CD14-positive monocyte (primary cell): ENCODE results near the gene TM2D3. TPM values are rescaled to one million over a fixed set of nuclear protein-coding genes. Genes with fewer than 3 reads are reported as not detected.

ENCODE experiments used
- DNase-seq, 3 donors: peaks; one replicate each; pipeline ENCODE4 v3.0.0-alpha.2; 2011 to 2022
- H2AFZ ChIP-seq: 2 replicates; pipeline ENCODE4 v1.6.0; 2012; ENCODE audit warnings: mild to moderate bottlenecking, low read depth, low read length, inconsistent platforms; ENCODE audit not compliant: insufficient read depth, poor library complexity, severe bottlenecking
- H3K27ac ChIP-seq, 2 donors: 1 replicate in 1 of 2; 2 replicates in 1 of 2; pipeline ENCODE4 v1.5.1; 2012 to 2013; ENCODE audit warnings: low read length in 2 of 2, control low read depth in 1 of 2, inconsistent platforms in 1 of 2, low read depth in 1 of 2, mild to moderate bottlenecking in 1 of 2
- H3K27me3 ChIP-seq, 2 donors: one replicate each; pipeline versions ENCODE4 v1.6.0 to v1.6.1; 2011 to 2013; ENCODE audit warnings: low read length in 2 of 2; ENCODE audit not compliant: control insufficient read depth in 2 of 2, insufficient read depth in 2 of 2
- H3K36me3 ChIP-seq, 2 donors: replicated peaks in 1 of 2; 1 replicate in 1 of 2; 2 replicates in 1 of 2; pipeline versions ENCODE4 v1.5.1 to v1.6.1; 2012 to 2013; ENCODE audit warnings: low read length in 2 of 2, control low read depth in 1 of 2, inconsistent platforms in 1 of 2, mild to moderate bottlenecking in 1 of 2; ENCODE audit not compliant: insufficient read depth in 2 of 2, control insufficient read depth in 1 of 2
- H3K4me1 ChIP-seq, 2 donors: 1 replicate in 1 of 2; 2 replicates in 1 of 2; pipeline versions ENCODE4 v1.5.1 to v1.6.1; 2012 to 2013; ENCODE audit warnings: low read length in 2 of 2, control low read depth in 1 of 2, inconsistent platforms in 1 of 2, mild to moderate bottlenecking in 1 of 2, moderate library complexity in 1 of 2; ENCODE audit not compliant: insufficient read depth in 2 of 2, control insufficient read depth in 1 of 2
- H3K4me2 ChIP-seq: replicated peaks from 2 replicates; pipeline ENCODE3; 2012; ENCODE audit warnings: low read length, moderate library complexity, mild to moderate bottlenecking; ENCODE audit not compliant: poor library complexity, severe bottlenecking; ENCODE audit errors: extremely low read depth
- H3K4me3 ChIP-seq, 3 experiments: fragments of 200-600 bp in 1 of 3; sonication (generic) in 1 of 3; replicated peaks in 1 of 3; 1 replicate in 2 of 3; 2 replicates in 1 of 3; pipeline ENCODE4 v1.5.1; 2011 to 2013; ENCODE audit warnings: low read length in 3 of 3, mild to moderate bottlenecking in 3 of 3, control low read depth in 2 of 3, low read depth in 2 of 3, inconsistent platforms in 1 of 3, moderate library complexity in 1 of 3
- H3K79me2 ChIP-seq: 2 replicates; pipeline ENCODE4 v1.6.0; 2012; ENCODE audit warnings: mild to moderate bottlenecking, control low read depth, inconsistent platforms, low read length, moderate library complexity; ENCODE audit not compliant: insufficient read depth
- H3K9ac ChIP-seq: 2 replicates; pipeline ENCODE4 v1.6.0; 2017; ENCODE audit warnings: low read length, mild to moderate bottlenecking; ENCODE audit not compliant: insufficient read depth, poor library complexity, severe bottlenecking
- H3K9me3 ChIP-seq, 2 donors: replicated peaks in 1 of 2; 1 replicate in 1 of 2; 2 replicates in 1 of 2; pipeline versions ENCODE4 v1.5.1 to v1.6.1; 2012 to 2013; ENCODE audit warnings: low read length in 2 of 2, control low read depth in 1 of 2; ENCODE audit not compliant: control insufficient read depth in 1 of 2, insufficient read depth in 1 of 2
- H4K20me1 ChIP-seq: 2 replicates; pipeline ENCODE4 v1.6.0; 2012; ENCODE audit warnings: mild to moderate bottlenecking, low read length, control low read depth, moderate library complexity; ENCODE audit not compliant: insufficient read depth
- H3K27ac Mint-ChIP-seq, 7 donors: one replicate each; pipeline ENCODE4 v1.8.0; 2020; ENCODE audit warnings: mild to moderate bottlenecking in 7 of 7, mixed read lengths in 7 of 7, moderate library complexity in 6 of 7, inconsistent platforms in 2 of 7
- H3K27me3 Mint-ChIP-seq, 3 donors: one replicate each; pipeline ENCODE4 v1.8.0; 2021 to 2022; ENCODE audit warnings: low read depth in 3 of 3, mild to moderate bottlenecking in 3 of 3, mixed read lengths in 3 of 3, moderate library complexity in 3 of 3, inconsistent platforms in 1 of 3
- H3K36me3 Mint-ChIP-seq, 2 donors: one replicate each; pipeline ENCODE4 v1.8.0; 2020; ENCODE audit warnings: mixed read lengths in 2 of 2, inconsistent platforms in 1 of 2, mild to moderate bottlenecking in 1 of 2
- H3K4me1 Mint-ChIP-seq: one replicate; pipeline ENCODE4 v1.8.0; 2020; ENCODE audit warnings: mild to moderate bottlenecking, mixed read lengths
- H3K4me3 Mint-ChIP-seq, 2 donors: one replicate each; pipeline ENCODE4 v1.8.0; 2020; ENCODE audit warnings: mild to moderate bottlenecking in 2 of 2, mixed read lengths in 2 of 2, moderate library complexity in 1 of 2
- H3K9me3 Mint-ChIP-seq, 7 donors: one replicate each; pipeline ENCODE4 v1.8.0; 2020 to 2022; ENCODE audit warnings: mixed read lengths in 7 of 7, mild to moderate bottlenecking in 6 of 7, moderate library complexity in 6 of 7, inconsistent platforms in 2 of 7
- CTCF ChIP-seq: fragments of 200-600 bp; IDR thresholded peaks from one replicate; pipeline ENCODE4 v1.8.0; 2022; ENCODE audit warnings: antibody characterized with exemption, mild to moderate bottlenecking
- WGBS: methylation state at CpG from one replicate; pipeline ENCODE4 v1.1.5; 2013; ENCODE audit warnings: missing lambda C conversion rate; ENCODE audit not compliant: insufficient coverage; 5-methylcytosine and 5-hydroxymethylcytosine counted together
- intact Hi-C, 2 donors: fragments of 100-400 bp; cut with micrococcal nuclease; formaldehyde crosslinking; loops; one replicate each; pipeline versions ENCODE4 v1.15.0 to v1.15.1; 2023
- polyA plus RNA-seq, 3 donors: library from polyadenylated mRNA; depleted of rRNA in 1 of 3; unstranded in 2 of 3; stranded (reverse) in 1 of 3; fragments of 300-500 nt in 2 of 3; fragments of >200 nt in 1 of 3; fragmentation: Illumina TruSeq in 2 of 3; gene quantifications; 1 replicate in 2 of 3; 2 replicates in 1 of 3; pipeline ENCODE4 v1.2.3, GENCODE V29; 2012 to 2021

TM2D3 gene
- polyA plus RNA-seq, 3 donors = 22.9 to 54.6 (median 26.5) TPM

- Histone ChIP-seq H3K36me3 (peaks cover 24 to 34% of the 10 kb centered on the region in 2 donors), H2AFZ (no peak overlapping the region), H3K27me3 (no peaks in the 10 kb centered on the region), H3K79me2 (peaks cover 58% of the 10 kb centered on the region), H3K9ac (peak overlapping the region; percentile 97), H3K4me3 (peak overlapping the region in 1 of 3 experiments; percentile 80), H4K20me1 (no peaks in the 10 kb centered on the region), H3K4me1 (peaks cover 54 to 61% of the 10 kb centered on the region in 2 donors), H3K9me3 (no peaks in the 10 kb centered on the region), H3K4me2 (peak overlapping the region; percentile 71), H3K27ac (peak overlapping the region; percentile 47 to 99)
- 100% methylated on average over 1 of the region's 5 CpGs for WGBS
- peak overlapping the region; percentile 51 to 80 for H3K4me3 Mint-ChIP-seq
- DNase-seq = no peak
- intact Hi-C loops = loop anchor here (5.0 to 10.0 kb wide), 7 partner anchors 72 to 1045 kb away; partner anchors contain the start of genes ASB7 (in 1 of the 2), LINS1 (in 1 of the 2), SELENOS (in 1 of the 2) and TARS3 (in 1 of the 2)
- H3K9me3 Mint-ChIP-seq = peaks cover 0 to 2% (median 0%) of the 10 kb centered on the region in 7 donors
- peaks cover 53% of the 10 kb centered on the region for H3K4me1 Mint-ChIP-seq
- H3K36me3 Mint-ChIP-seq = peaks cover 31 to 39% of the 10 kb centered on the region in 2 donors
- no peak for TF ChIP-seq CTCF
- H3K27me3 Mint-ChIP-seq = no peaks in the 10 kb centered on the region
- H3K27ac Mint-ChIP-seq = peak overlapping the region; percentile 87 to 100 (median 99)
These were observed 2.0 kb downstream of the TM2D3 start for GRCh38 chr15:101650145-101650544.

- Histone ChIP-seq H3K4me2 (no peak overlapping the region), H4K20me1 (no peaks in the 10 kb centered on the region), H3K9ac (no peak overlapping the region), H3K27me3 (no peaks in the 10 kb centered on the region), H3K4me1 (peaks cover 39 to 45% of the 10 kb centered on the region in 2 donors), H2AFZ (no peak overlapping the region), H3K36me3 (peaks cover 36 to 50% of the 10 kb centered on the region in 2 donors), H3K27ac (no peak overlapping the region), H3K79me2 (peaks cover 60% of the 10 kb centered on the region), H3K4me3 (no peak overlapping the region), H3K9me3 (no peaks in the 10 kb centered on the region)
- Mint-ChIP-seq H3K27me3 (no peaks in the 10 kb centered on the region), H3K27ac (peak overlapping the region in 2 of 7 donors; percentile 2 to 25), H3K4me3 (no peak overlapping the region), H3K36me3 (peaks cover 45 to 56% of the 10 kb centered on the region in 2 donors), H3K9me3 (peaks cover 0 to 2% (median 0%) of the 10 kb centered on the region in 7 donors), H3K4me1 (peaks cover 37% of the 10 kb centered on the region)
- 100% methylated on average over 5 of the region's 6 CpGs for WGBS
- no peak for DNase-seq
- intact Hi-C loops = loop anchor here in 1 of 2 donors (10.0 kb wide), 1 partner anchor 634 kb away; no protein-coding TSS in a partner anchor
- TF ChIP-seq CTCF = no peak
These were observed 3.8 kb downstream of the TM2D3 start for GRCh38 chr15:101648356-101648755.
